Upper lobe of left lung (tissue), 6 donors: ENCODE results near the gene ATOH8. TPM values are rescaled to one million over a fixed set of nuclear protein-coding genes. Genes with fewer than 3 reads are reported as not detected.

Experiments
- ATAC-seq, 2 donors: fragments of 200-7000 bp; cut with Tn5 transposase; one replicate each; pipeline ENCODE4 v1.9.1; 2022; ENCODE audit warnings: mild to moderate bottlenecking in 2 of 2, moderate library complexity in 2 of 2; ENCODE audit not compliant: low FRiP score in 2 of 2
- DNase-seq, 2 donors: peaks; one replicate each; pipeline ENCODE4 v3.0.0-alpha.2; 2019 to 2020
- H3K27ac ChIP-seq, 4 donors: fragments of 200-600 bp; sonication (generic); one replicate each; pipeline ENCODE4 v1.5.1; 2016 to 2019
- H3K27me3 ChIP-seq, 4 donors: fragments of 200-600 bp; sonication (generic); one replicate each; pipeline ENCODE4 v1.5.1; 2017 to 2019
- H3K36me3 ChIP-seq, 4 donors: fragments of 200-600 bp; sonication (generic); one replicate each; pipeline ENCODE4 v1.5.1; 2016 to 2019
- H3K4me1 ChIP-seq, 4 donors: fragments of 200-600 bp; sonication (generic); one replicate each; pipeline ENCODE4 v1.5.1; 2018 to 2019
- H3K4me3 ChIP-seq, 4 donors: fragments of 200-600 bp; sonication (generic); one replicate each; pipeline ENCODE4 v1.5.1; 2017 to 2019; ENCODE audit warnings: mild to moderate bottlenecking in 2 of 4, moderate library complexity in 1 of 4
- H3K9me3 ChIP-seq, 4 donors: fragments of 200-600 bp; sonication (generic); one replicate each; pipeline ENCODE4 v1.5.1; 2018 to 2019
- EP300 ChIP-seq, 4 donors: sonication (generic); formaldehyde crosslinking; IDR thresholded peaks; one replicate each; pipeline ENCODE4 v1.5.1; 2017; ENCODE audit warnings: antibody characterized with exemption in 4 of 4, control low read depth in 2 of 4
- POLR2A ChIP-seq, 4 donors: fragments of 450-650 bp; IDR thresholded peaks; one replicate each; pipeline ENCODE4 v1.5.1; 2016 to 2017; ENCODE audit warnings: antibody characterized with exemption in 4 of 4, mild to moderate bottlenecking in 2 of 4
- POLR2AphosphoS5 ChIP-seq, 2 donors: sonication (generic); formaldehyde crosslinking; IDR thresholded peaks; one replicate each; pipeline ENCODE4 v1.5.1; 2017; ENCODE audit warnings: antibody characterized with exemption in 2 of 2
- WGBS, 2 donors: methylation state at CpG; one replicate each; pipeline ENCODE4 v1.1.5; 2017 to 2018; 5-methylcytosine and 5-hydroxymethylcytosine counted together
- total RNA-seq, 6 donors: library from RNA; depleted of rRNA in 4 of 6; stranded (reverse); fragments of >200 nt in 4 of 6; gene quantifications; one replicate each; pipeline versions ENCODE4 v1.1.0 to v1.2.1, GENCODE V29; 2016 to 2021
- TF ChIP-seq, protein P1 (sequence below), 6 experiments: fragments of 450-650 bp in 4 of 6; fragments of 200-600 bp in 2 of 6; sonication (generic) in 2 of 6; IDR thresholded peaks; one replicate each; pipeline ENCODE4 v1.5.1; 2016 to 2019; ENCODE audit warnings: antibody characterized with exemption in 6 of 6
- donor health status: DM: no; HTN: no; CAD: no; lungs with moderate emphysema.
- donor health status: DM: no; HTN: yes; CAD: no; lungs with severe emphysema.

ATOH8 gene
- total RNA-seq, 6 donors from 2014 or later = 60.2 to 121 (median 85.1) TPM

GRCh38 chr2:85819811-85820510 is 66.2 kb downstream of the ATOH8 start:
- H3K36me3 ChIP-seq = no peaks in the 10 kb centered on the region
- DNase-seq (no peak), ATAC-seq (no peak)
- TF ChIP-seq, protein P1, sequence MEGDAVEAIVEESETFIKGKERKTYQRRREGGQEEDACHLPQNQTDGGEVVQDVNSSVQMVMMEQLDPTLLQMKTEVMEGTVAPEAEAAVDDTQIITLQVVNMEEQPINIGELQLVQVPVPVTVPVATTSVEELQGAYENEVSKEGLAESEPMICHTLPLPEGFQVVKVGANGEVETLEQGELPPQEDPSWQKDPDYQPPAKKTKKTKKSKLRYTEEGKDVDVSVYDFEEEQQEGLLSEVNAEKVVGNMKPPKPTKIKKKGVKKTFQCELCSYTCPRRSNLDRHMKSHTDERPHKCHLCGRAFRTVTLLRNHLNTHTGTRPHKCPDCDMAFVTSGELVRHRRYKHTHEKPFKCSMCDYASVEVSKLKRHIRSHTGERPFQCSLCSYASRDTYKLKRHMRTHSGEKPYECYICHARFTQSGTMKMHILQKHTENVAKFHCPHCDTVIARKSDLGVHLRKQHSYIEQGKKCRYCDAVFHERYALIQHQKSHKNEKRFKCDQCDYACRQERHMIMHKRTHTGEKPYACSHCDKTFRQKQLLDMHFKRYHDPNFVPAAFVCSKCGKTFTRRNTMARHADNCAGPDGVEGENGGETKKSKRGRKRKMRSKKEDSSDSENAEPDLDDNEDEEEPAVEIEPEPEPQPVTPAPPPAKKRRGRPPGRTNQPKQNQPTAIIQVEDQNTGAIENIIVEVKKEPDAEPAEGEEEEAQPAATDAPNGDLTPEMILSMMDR (IDR thresholded peaks at IDR 0.05) = no peak
- no peak for TF ChIP-seq POLR2A (IDR thresholded peaks at IDR 0.05)
- no peak for TF ChIP-seq POLR2AphosphoS5 (IDR thresholded peaks at IDR 0.05)
- TF ChIP-seq EP300 (IDR thresholded peaks at IDR 0.05) = no peak
- no peak overlapping the region for H3K4me3 ChIP-seq
- H3K27me3 ChIP-seq = no peaks in the 10 kb centered on the region
- no peak overlapping the region for H3K27ac ChIP-seq
- 80 to 83% methylated on average over 5 to 6 of the region's 6 CpGs for WGBS, 2 donors
- H3K9me3 ChIP-seq = no peaks in the 10 kb centered on the region
- H3K4me1 ChIP-seq = no peaks in the 10 kb centered on the region

DNA sequence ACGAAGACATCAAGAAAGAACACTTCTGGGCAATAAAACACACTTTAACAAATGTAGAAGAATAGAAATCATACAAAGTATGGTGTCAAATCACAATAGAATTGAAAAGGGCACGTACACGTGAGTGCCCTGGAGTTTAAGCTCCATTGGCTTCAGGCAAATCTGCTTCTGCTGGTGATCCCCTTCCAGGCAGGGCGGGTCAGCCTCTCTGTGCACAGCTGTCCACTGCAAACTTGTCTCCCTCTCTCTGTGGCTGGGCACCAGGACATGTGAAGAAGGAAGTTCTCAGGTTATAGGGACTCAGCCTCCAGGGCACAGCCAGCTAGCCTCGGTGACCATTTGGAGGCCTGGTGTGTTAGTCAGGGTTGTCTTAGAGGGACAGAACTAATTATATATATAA is 69.0 kb downstream of the ATOH8 start:
- no peak for ATAC-seq

DNA sequence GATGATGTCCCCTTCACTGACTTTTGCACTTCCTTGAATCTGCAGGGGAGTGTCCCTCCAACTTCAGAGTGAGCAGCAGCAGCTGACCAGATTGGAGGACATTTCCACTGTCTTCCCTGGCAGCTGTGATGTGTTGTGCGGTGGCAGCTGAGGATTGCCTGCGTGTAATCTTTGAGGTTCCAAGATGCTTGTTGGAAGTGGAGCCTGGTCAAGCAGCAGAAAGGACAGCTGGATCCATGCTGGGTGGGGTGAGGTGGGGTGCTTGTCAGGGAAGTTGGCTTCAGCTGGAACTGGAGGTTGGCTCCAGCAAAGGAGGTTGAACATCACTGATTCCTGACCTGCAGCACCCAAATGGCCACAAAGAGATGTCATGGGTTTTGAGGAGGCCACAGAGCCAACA is 70.2 kb downstream of the ATOH8 start:
- Histone ChIP-seq H3K4me1 (peaks cover 3 to 10% (median 7%) of the 10 kb centered on the region in 4 donors), H3K4me3 (no peak overlapping the region), H3K36me3 (no peaks in the 10 kb centered on the region), H3K27me3 (no peaks in the 10 kb centered on the region), H3K27ac (no peak overlapping the region), H3K9me3 (no peaks in the 10 kb centered on the region)
- DNase-seq (no peak), ATAC-seq (no peak)
- TF ChIP-seq POLR2AphosphoS5 (IDR thresholded peaks at IDR 0.05) = no peak
- TF ChIP-seq EP300 (IDR thresholded peaks at IDR 0.05) = no peak
- TF ChIP-seq, protein P1 (IDR thresholded peaks at IDR 0.05) = no peak
- no peak for TF ChIP-seq POLR2A (IDR thresholded peaks at IDR 0.05)
- WGBS, 2 donors = 50 to 60% methylated on average over 2 of the region's 2 CpGs

More for the DNA sequence above, 69.0 kb downstream of the ATOH8 start:
- Histone ChIP-seq H3K27ac (no peak overlapping the region), H3K4me1 (peaks cover 3 to 6% (median 6%) of the 10 kb centered on the region in 4 donors), H3K36me3 (no peaks in the 10 kb centered on the region), H3K27me3 (no peaks in the 10 kb centered on the region), H3K4me3 (no peak overlapping the region), H3K9me3 (no peaks in the 10 kb centered on the region)
- DNase-seq = no peak
- TF ChIP-seq EP300 (IDR thresholded peaks at IDR 0.05) (no peak), POLR2AphosphoS5 (IDR thresholded peaks at IDR 0.05) (no peak), POLR2A (IDR thresholded peaks at IDR 0.05) (no peak)
- TF ChIP-seq, protein P1 (IDR thresholded peaks at IDR 0.05) = no peak
- WGBS, 2 donors = 83 to 94% methylated on average over 5 of the region's 5 CpGs

- TF ChIP-seq POLR2AphosphoS5 (IDR thresholded peaks at IDR 0.05) (no peak), EP300 (IDR thresholded peaks at IDR 0.05) (no peak)
- TF ChIP-seq, protein P1 (IDR thresholded peaks at IDR 0.05) = peak; percentile 86 to 94 (median 93)
- H3K27me3 ChIP-seq = no peaks in the 10 kb centered on the region
- ATAC-seq (peak; percentile 90 to 95), DNase-seq (peak; percentile 77 to 94)
- no peaks in the 10 kb centered on the region for H3K36me3 ChIP-seq
- 29 to 37% methylated on average over 16 to 20 of the region's 20 CpGs for WGBS, 2 donors
- H3K27ac ChIP-seq = no peak overlapping the region
- H3K9me3 ChIP-seq = no peaks in the 10 kb centered on the region
- peaks cover 3 to 10% (median 7%) of the 10 kb centered on the region in 4 donors for H3K4me1 ChIP-seq
- peak overlapping the region in 1 of 4 donors; percentile 28 for H3K4me3 ChIP-seq
Observed at GRCh38 chr2:85826990-85827878, 73.4 kb downstream of the ATOH8 start.
